Panc1 (cell line): Measurements from ENCODE around the gene TNFAIP8L3. TPM values are rescaled to one million over a fixed set of nuclear protein-coding genes. Genes with fewer than 3 reads are reported as not detected.
"Not testable (repeated sequence)": the region's sequence is repeated elsewhere in the genome, so short reads cannot be mapped to it uniquely, and the experiment has no call there.

ENCODE experiments used
- ATAC-seq: fragments of 200-7000 bp; cut with Tn5 transposase; 2 replicates; pipeline ENCODE4 v1.9.1; 2020; ENCODE audit warnings: mild to moderate bottlenecking, moderate library complexity
- Bru-seq: library from RNA; stranded (reverse); fragments of 400-500 nt; gene quantifications from one replicate; lab custom pipeline; 2021; lab: Mats Ljungman, UMichigan
- BruChase-seq, 2 experiments: library from RNA; stranded (reverse); fragments of 400-500 nt; gene quantifications; one replicate each; lab custom pipeline; 2021; lab: Mats Ljungman, UMichigan
- BruUV-seq: library from RNA; stranded (reverse); fragments of 400-500 nt; replicated peaks from 2 replicates; lab custom pipeline; 2021; lab: Mats Ljungman, UMichigan
- CTCF ChIA-PET: fragments of 300-600 bp; sonication (Branson Sonifier 250); formaldehyde crosslinking; loops from one replicate; lab custom pipeline; 2022; ENCODE audit warnings: antibody characterized with exemption; lab: Charles Lee
- POLR2A ChIA-PET: fragments of 300-600 bp; sonication (Branson Sonifier 250); formaldehyde crosslinking; loops from one replicate; lab custom pipeline; 2022; ENCODE audit warnings: antibody characterized with exemption; lab: Charles Lee
- DNase-seq: peaks from one replicate; pipeline ENCODE4 v3.0.0-alpha.2; 2010; ENCODE audit warnings: low read depth, low spot score
- H3K27ac ChIP-seq: 2 replicates; pipeline ENCODE4 v1.5.1; 2011; ENCODE audit warnings: mild to moderate bottlenecking, low read length, inconsistent platforms
- H3K27me3 ChIP-seq: fragments of 200-500 bp; sonication (Bioruptor generic); 2 replicates; pipeline ENCODE4 v1.6.0; 2014; ENCODE audit warnings: low read length, inconsistent platforms; ENCODE audit not compliant: control insufficient read depth, insufficient read depth
- H3K36me3 ChIP-seq: fragments of 200-500 bp; sonication (Bioruptor generic); 2 replicates; pipeline ENCODE4 v1.5.1; 2014; ENCODE audit warnings: inconsistent platforms, mild to moderate bottlenecking, low read length, moderate library complexity; ENCODE audit not compliant: control insufficient read depth, insufficient read depth
- H3K4me1 ChIP-seq: 2 replicates; pipeline ENCODE4 v1.5.1; 2011; ENCODE audit warnings: inconsistent platforms, mild to moderate bottlenecking, low read length, moderate library complexity; ENCODE audit not compliant: control insufficient read depth, insufficient read depth
- H3K4me3 ChIP-seq, 2 experiments: 2 replicates each; pipeline ENCODE4 v1.5.1; 2011 to 2012; ENCODE audit warnings: low read depth in 2 of 2, low read length in 2 of 2, mild to moderate bottlenecking in 2 of 2, inconsistent platforms in 1 of 2, moderate library complexity in 1 of 2
- H3K9me3 ChIP-seq: fragments of 200-500 bp; sonication (Bioruptor generic); 2 replicates; pipeline ENCODE4 v1.5.1; 2014; ENCODE audit warnings: low read depth, mild to moderate bottlenecking, inconsistent platforms, low read length, moderate library complexity; ENCODE audit not compliant: control insufficient read depth, insufficient read depth
- POLR2AphosphoS5 ChIP-seq: IDR thresholded peaks from 2 replicates; pipeline ENCODE4 v1.6.1; 2012; ENCODE audit warnings: mild to moderate bottlenecking, low read depth, low read length, moderate library complexity
- REST ChIP-seq, 2 experiments: IDR thresholded peaks; 2 replicates each; pipeline ENCODE4 v1.6.1; 2011 to 2012; ENCODE audit warnings: low read depth in 2 of 2, control low read depth in 1 of 2, low read length in 1 of 2, mild to moderate bottlenecking in 1 of 2, moderate library complexity in 1 of 2; ENCODE audit not compliant: insufficient read depth in 1 of 2
- SIN3A ChIP-seq: IDR thresholded peaks from 2 replicates; pipeline ENCODE4 v1.6.1; 2012; ENCODE audit warnings: low read depth, mild to moderate bottlenecking, low read length, moderate library complexity, borderline replicate concordance; ENCODE audit not compliant: insufficient read depth
- in situ Hi-C: cut with HindIII; loops from 2 replicates; pipeline ENCODE4 v1.10.0; 2016; ENCODE audit warnings: low sequenced_read_pairs, low pct_unique_long_range_greater_than_20kb
- intact Hi-C: fragments of 100-400 bp; cut with micrococcal nuclease; formaldehyde crosslinking; loops from one replicate; pipeline ENCODE4 v1.10.0; 2022; ENCODE audit not compliant: unreplicated experiment
- long read RNA-seq: library from polyadenylated mRNA; unstranded; transcript quantifications from one replicate; pipeline ENCODE4 v2.0.0, GENCODE V29; 2021; ENCODE audit not compliant: unreplicated experiment
- polyA plus RNA-seq: library from polyadenylated mRNA; unstranded; fragments of >200 nt; gene quantifications from one replicate; pipeline ENCODE4 v1.2.1, GENCODE V29; 2012; ENCODE audit warnings: missing spikeins; ENCODE audit not compliant: insufficient read length
- total RNA-seq: library from RNA; stranded (reverse); gene quantifications from one replicate; pipeline ENCODE4 v1.2.1, GENCODE V29; 2021; ENCODE audit not compliant: unreplicated experiment
- TF ChIP-seq, protein P1 (sequence below): fragments of 450-650 bp; IDR thresholded peaks from 2 replicates; pipeline ENCODE4 v1.5.1; 2017; ENCODE audit warnings: mild to moderate bottlenecking

The TNFAIP8L3 gene
- total RNA-seq (1.0 TPM), Bru-seq, nascent RNA (percentile 21 among the genes with signal in this experiment), BruChase-seq, experiment 1, labeled RNA remaining after a 2-hour chase (percentile 17 among the genes with signal in this experiment), BruChase-seq, experiment 2, labeled RNA remaining after a 6-hour chase (percentile 17 among the genes with signal in this experiment)
- 0.25 TPM for polyA plus RNA-seq
- long read RNA-seq, partial matches to known transcripts: 0 of 2 reads
- long read RNA-seq, other reads (novel, unspliced or antisense): 1 of 2 reads

DNA sequence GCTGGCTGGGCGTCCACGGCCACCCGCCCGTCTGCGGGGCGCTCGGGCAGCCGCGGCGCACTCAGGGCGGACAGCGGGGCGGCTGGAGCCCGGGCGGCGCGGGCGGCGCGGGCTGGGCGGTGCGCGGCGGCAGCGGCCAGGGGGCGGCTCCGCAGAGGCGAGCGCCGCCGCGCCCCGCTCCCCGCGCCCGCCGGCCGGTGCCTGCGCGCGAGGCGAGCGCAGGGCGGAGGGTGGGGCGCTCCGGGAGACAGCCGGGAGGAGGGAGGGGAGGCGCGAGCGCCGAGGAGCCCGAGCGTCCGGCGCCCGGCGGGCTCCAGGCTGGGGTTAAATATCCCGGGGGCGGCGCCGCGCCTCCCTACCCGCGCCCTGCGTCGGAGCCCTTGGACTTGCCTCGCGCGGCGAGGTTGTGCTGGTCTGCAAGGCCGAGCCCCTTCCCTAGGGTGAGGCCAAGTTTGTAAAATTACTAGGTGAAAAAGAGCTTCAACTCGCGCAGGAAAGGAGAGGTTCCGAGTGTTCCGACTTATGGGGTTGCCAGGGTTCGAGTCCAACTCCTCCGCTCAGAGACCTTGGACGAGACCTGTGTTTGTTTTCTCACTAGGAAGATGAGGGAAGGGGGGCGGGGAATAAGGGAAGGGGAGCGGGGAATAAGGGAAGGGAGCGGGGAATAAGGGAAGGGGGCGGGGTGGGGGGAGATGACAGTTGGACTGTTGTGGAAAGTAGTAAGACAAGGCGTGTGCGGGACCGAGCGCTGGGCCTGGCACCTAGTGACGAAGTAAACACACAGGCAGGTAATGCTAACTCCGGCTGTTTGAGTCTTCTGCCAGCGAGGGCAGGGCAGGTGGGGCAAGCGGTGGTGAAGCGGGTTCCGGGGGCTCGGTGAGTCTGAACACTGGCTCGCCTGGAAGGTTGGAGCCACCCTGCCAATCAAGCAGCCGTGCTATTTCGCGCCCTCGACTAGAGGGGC, at the start of gene TNFAIP8L3:
Gene TNFAIP8L3 (minus strand): TSS at position 301 of the 964 bp plus-strand sequence. CDS start 311 bp downstream, outside the sequence.
- ChIA-PET POLR2A (no interaction called here), CTCF (interaction anchor here (0.7 kb wide), 1 partner anchor 68 kb away, joined by 3 read pairs; no protein-coding TSS in a partner anchor)
- ATAC-seq: peak; percentile 80
- H3K27ac ChIP-seq: no peak within 1 kb of the TSS
- no TSS peak for BruUV-seq
- intact Hi-C loops: no loop called here
- H3K9me3 ChIP-seq: no peaks in the 10 kb centered on the region
- no peak for DNase-seq
- H3K36me3 ChIP-seq: no peaks in the 10 kb centered on the region
- H3K4me3 ChIP-seq: peak within 1 kb of the TSS; percentile 44 to 57
- peaks cover 30% of the 10 kb centered on the region for H3K27me3 ChIP-seq
- TF ChIP-seq REST (IDR thresholded peaks at IDR 0.05; ENCODE audit: insufficient read depth in 1 of 2, low read depth in 2 of 2, low read length in 1 of 2) (no peak), SIN3A (no peak), POLR2AphosphoS5 (no peak)
- H3K4me1 ChIP-seq: no peaks in the 10 kb centered on the region
- in situ Hi-C loops: no loop called here

DNA sequence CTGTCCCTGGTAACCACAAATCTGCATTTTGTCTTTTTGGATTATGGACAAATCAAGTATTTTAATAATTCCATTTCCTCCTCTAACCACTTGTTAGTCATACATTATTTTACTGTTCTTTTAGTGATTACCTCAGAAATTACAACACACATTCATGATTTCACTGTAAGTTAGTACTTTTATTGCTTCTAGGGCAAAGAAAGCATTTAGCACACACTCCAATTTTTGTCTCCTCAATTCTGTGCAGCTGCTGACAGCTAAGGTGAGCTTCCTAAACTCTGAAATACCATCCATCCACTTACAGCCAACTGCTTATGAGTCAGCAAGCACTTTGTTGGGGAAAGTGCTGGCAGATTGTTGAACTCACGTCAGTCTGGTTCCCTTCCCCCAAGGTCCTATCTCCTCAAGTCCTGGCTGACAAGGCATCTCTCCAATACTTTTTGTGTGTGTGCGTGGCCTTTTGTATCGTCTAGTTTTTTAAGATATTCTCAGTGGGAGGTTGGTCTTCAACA, 49.4 kb upstream of the TNFAIP8L3 start:
- intact Hi-C loops (no loop called here), in situ Hi-C loops (no loop called here)
- no peaks in the 10 kb centered on the region for H3K27me3 ChIP-seq
- H3K27ac ChIP-seq: no peak overlapping the region
- ChIA-PET CTCF (interaction anchor here (1.2 kb wide), 1 partner anchor 11 kb away, joined by 3 read pairs; no protein-coding TSS in a partner anchor), POLR2A (no interaction called here)
- H3K4me3 ChIP-seq: no peak overlapping the region
- BruUV-seq: no TSS peak
- no peaks in the 10 kb centered on the region for H3K4me1 ChIP-seq
- no peaks in the 10 kb centered on the region for H3K9me3 ChIP-seq
- H3K36me3 ChIP-seq: no peaks in the 10 kb centered on the region
- DNase-seq (no peak), ATAC-seq (no peak)
- TF ChIP-seq POLR2AphosphoS5 (no peak), REST (IDR thresholded peaks at IDR 0.05; ENCODE audit: insufficient read depth in 1 of 2, low read depth in 2 of 2, low read length in 1 of 2) (no peak)
- TF ChIP-seq, protein P1, sequence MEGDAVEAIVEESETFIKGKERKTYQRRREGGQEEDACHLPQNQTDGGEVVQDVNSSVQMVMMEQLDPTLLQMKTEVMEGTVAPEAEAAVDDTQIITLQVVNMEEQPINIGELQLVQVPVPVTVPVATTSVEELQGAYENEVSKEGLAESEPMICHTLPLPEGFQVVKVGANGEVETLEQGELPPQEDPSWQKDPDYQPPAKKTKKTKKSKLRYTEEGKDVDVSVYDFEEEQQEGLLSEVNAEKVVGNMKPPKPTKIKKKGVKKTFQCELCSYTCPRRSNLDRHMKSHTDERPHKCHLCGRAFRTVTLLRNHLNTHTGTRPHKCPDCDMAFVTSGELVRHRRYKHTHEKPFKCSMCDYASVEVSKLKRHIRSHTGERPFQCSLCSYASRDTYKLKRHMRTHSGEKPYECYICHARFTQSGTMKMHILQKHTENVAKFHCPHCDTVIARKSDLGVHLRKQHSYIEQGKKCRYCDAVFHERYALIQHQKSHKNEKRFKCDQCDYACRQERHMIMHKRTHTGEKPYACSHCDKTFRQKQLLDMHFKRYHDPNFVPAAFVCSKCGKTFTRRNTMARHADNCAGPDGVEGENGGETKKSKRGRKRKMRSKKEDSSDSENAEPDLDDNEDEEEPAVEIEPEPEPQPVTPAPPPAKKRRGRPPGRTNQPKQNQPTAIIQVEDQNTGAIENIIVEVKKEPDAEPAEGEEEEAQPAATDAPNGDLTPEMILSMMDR: no peak

DNA sequence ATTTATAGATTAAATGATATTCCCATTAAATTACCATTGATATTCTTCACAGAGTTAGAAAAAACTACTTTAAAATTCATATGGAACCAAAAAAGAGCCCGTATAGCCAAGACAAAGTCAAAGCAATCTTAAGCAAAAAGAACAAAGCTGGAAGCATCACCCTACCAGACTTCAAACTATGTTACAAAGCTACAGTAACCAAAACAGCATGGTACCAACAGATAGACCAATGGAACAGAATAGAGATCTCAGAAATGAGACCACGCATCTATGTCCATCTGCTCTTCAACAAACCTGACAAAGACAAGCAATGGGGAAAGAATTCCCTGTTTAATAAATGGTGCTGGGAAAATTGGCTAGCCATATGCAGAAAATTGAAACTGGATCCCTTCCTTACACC, 45.6 kb upstream of the TNFAIP8L3 start:
- in situ Hi-C loops, BruUV-seq, H3K27ac ChIP-seq, intact Hi-C loops, ATAC-seq, H3K27me3 ChIP-seq, H3K4me3 ChIP-seq, H3K9me3 ChIP-seq, H3K4me1 ChIP-seq, DNase-seq, CTCF ChIA-PET, H3K36me3 ChIP-seq, POLR2A ChIA-PET: not testable (repeated sequence)
